ENCODE results near the gene TSR3.

- TF ChIP-seq CTCF (IDR thresholded peaks at IDR 0.05) (no peak), POLR2A (IDR thresholded peaks at IDR 0.05) (no peak)
Measured at GRCh38 chr16:1349951-1350350, 1.7 kb downstream of the TSR3 start.

Measured in heart left ventricle (tissue), 13 donors.